Neutrophil (primary cell): ENCODE results near the gene DPYD.

Experiments
- H3K27ac ChIP-seq: fragments of 200-600 bp; sonication (generic); 2 replicates; pipeline ENCODE4 v1.5.1; 2016; ENCODE audit warnings: mild to moderate bottlenecking, moderate library complexity
- H3K27me3 ChIP-seq: fragments of 200-600 bp; sonication (generic); 2 replicates; pipeline ENCODE4 v1.6.0; 2016; ENCODE audit warnings: mild to moderate bottlenecking
- H3K36me3 ChIP-seq: fragments of 200-600 bp; sonication (generic); 2 replicates; pipeline ENCODE4 v1.5.1; 2017
- H3K4me1 ChIP-seq, 2 experiments: fragments of 200-600 bp in 1 of 2; sonication (generic) in 1 of 2; 1 replicate in 1 of 2; 2 replicates in 1 of 2; pipeline versions ENCODE4 v1.5.1 to v1.6.1; 2013 to 2016; ENCODE audit warnings: low read depth in 1 of 2, low read length in 1 of 2, mild to moderate bottlenecking in 1 of 2, moderate library complexity in 1 of 2; ENCODE audit not compliant: control insufficient read depth in 1 of 2, insufficient read depth in 1 of 2
- H3K4me3 ChIP-seq, 2 experiments: fragments of 200-600 bp in 1 of 2; sonication (generic) in 1 of 2; 1 replicate in 1 of 2; 2 replicates in 1 of 2; pipeline ENCODE4 v1.5.1; 2013 to 2016; ENCODE audit warnings: low read depth in 1 of 2, low read length in 1 of 2, mild to moderate bottlenecking in 1 of 2, moderate library complexity in 1 of 2
- H3K9me3 ChIP-seq: fragments of 200-600 bp; sonication (generic); 2 replicates; pipeline ENCODE4 v1.5.1; 2016
- TF ChIP-seq, protein P1 (sequence below): fragments of 200-600 bp; sonication (generic); IDR thresholded peaks from 2 replicates; pipeline ENCODE4 v1.5.1; 2016; ENCODE audit warnings: antibody characterized with exemption

DPYD gene

DNA sequence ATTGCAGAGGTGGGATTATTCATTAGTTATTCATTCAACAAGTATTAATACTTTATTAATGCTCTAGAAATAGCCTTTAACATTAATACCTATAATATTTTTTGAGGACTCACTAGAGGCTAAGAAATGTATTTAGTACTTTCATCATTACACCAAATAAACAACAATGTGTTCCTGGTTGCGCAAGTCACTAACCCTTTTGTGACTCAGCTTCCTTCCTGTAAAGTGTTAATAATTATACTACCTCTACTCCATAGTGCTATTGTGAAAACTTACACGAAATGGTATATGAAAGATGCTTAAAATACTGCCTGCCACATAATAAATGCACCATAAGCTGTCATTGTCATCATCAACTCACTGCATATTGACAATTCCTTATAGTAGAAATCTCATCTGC is 431.0 kb downstream of the DPYD start:
- Histone ChIP-seq H3K4me3 (no peak overlapping the region), H3K9me3 (no peaks in the 10 kb centered on the region), H3K36me3 (no peaks in the 10 kb centered on the region), H3K4me1 (peaks cover 6% of the 10 kb centered on the region in 2 experiments), H3K27ac (no peak overlapping the region), H3K27me3 (no peaks in the 10 kb centered on the region)
- TF ChIP-seq, protein P1, sequence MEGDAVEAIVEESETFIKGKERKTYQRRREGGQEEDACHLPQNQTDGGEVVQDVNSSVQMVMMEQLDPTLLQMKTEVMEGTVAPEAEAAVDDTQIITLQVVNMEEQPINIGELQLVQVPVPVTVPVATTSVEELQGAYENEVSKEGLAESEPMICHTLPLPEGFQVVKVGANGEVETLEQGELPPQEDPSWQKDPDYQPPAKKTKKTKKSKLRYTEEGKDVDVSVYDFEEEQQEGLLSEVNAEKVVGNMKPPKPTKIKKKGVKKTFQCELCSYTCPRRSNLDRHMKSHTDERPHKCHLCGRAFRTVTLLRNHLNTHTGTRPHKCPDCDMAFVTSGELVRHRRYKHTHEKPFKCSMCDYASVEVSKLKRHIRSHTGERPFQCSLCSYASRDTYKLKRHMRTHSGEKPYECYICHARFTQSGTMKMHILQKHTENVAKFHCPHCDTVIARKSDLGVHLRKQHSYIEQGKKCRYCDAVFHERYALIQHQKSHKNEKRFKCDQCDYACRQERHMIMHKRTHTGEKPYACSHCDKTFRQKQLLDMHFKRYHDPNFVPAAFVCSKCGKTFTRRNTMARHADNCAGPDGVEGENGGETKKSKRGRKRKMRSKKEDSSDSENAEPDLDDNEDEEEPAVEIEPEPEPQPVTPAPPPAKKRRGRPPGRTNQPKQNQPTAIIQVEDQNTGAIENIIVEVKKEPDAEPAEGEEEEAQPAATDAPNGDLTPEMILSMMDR, result no peak

DNA sequence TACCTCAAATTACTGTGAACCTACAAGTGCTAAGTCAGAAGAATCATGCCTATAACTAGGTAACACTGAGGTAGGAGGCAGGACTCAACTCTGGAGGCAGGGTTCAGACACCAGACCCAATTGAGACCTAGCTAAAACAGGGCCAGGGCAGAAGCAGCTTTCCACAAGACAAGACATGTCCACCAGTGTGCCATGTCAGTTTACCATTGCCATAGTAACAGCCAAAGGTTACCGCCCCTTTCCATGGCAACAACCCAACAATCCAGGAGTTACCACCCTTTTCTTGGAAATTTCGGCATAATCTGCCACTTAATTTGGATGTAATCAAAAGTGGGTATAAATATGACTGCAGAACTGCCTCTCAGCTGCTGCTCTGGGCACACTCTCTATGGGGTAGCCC is 432.3 kb downstream of the DPYD start:
- Histone ChIP-seq H3K4me3 (no peak overlapping the region), H3K27me3 (no peaks in the 10 kb centered on the region), H3K4me1 (peaks cover 6% of the 10 kb centered on the region in 2 experiments), H3K9me3 (no peaks in the 10 kb centered on the region), H3K27ac (no peak overlapping the region), H3K36me3 (no peaks in the 10 kb centered on the region)
- TF ChIP-seq, protein P1, result no peak

DNA sequence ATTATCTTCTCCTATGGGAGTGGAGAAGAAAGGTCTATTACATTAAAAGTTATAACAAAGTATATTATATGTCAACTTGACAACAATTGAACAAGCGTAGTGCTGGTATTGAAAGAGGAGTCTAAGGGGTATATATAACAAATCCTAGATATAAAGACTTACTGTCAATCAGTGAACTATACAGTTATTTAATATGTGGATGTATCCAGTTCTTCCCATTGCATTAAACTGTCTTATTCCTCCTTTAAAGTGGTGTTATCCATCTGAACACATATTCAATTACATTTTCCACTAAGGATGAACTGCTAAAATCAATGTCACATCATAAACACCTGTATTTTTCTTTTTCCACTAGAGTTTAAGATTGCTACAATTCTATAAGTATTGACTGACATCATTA is 438.8 kb downstream of the DPYD start:
- Histone ChIP-seq H3K4me1 (no peaks in the 10 kb centered on the region), H3K27me3 (no peaks in the 10 kb centered on the region), H3K9me3 (no peaks in the 10 kb centered on the region), H3K36me3 (no peaks in the 10 kb centered on the region), H3K4me3 (no peak overlapping the region), H3K27ac (no peak overlapping the region)
- TF ChIP-seq, protein P1, result no peak

DNA sequence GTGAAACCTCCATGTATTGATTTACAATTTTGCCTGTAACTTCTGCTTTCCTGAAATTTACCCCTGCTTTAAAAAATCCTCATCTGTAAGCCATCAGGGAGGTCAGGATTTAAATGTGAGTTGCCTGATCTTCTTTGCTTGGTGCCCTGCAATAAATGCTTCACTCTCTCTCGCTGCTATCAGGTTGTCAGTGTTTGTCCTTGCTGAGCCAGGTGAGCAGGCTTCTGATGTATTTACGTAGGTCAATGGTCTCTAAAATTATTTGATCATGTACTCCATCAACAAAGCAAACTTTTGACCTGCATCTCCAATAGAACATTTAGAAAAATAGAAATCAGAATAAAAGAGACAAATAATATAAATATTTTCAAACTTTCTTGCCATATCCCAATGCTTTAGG is 453.4 kb downstream of the DPYD start:
- no peaks in the 10 kb centered on the region for H3K27me3 ChIP-seq
- H3K4me1 ChIP-seq, result no peaks in the 10 kb centered on the region
- no peaks in the 10 kb centered on the region for H3K9me3 ChIP-seq
- no peaks in the 10 kb centered on the region for H3K36me3 ChIP-seq
- H3K27ac ChIP-seq, result no peak overlapping the region
- H3K4me3 ChIP-seq, result no peak overlapping the region
- TF ChIP-seq, protein P1, result no peak

DNA sequence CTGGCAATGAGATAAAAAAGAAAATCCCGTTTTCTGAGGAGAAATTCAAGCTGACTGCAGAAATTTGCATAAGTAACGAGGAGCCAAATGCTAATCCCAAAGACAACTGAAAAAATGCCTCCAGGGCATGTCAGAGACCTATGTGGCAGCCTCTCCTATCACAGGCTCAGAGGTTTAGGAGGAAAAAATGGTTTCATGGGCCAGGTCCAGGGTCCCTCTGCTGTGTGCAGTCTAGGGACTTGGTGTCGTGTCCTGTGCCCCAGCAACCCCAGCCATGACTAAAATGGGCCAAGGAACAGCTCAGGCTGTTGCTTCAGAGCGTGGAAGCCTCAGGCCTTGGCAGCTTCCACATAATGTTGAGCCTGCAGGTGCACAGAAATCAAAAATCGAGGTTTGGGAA is 456.5 kb downstream of the DPYD start:
- TF ChIP-seq, protein P1, result no peak
- Histone ChIP-seq H3K9me3 (no peaks in the 10 kb centered on the region), H3K4me3 (no peak overlapping the region), H3K27me3 (no peaks in the 10 kb centered on the region), H3K4me1 (no peaks in the 10 kb centered on the region), H3K27ac (no peak overlapping the region), H3K36me3 (no peaks in the 10 kb centered on the region)

DNA sequence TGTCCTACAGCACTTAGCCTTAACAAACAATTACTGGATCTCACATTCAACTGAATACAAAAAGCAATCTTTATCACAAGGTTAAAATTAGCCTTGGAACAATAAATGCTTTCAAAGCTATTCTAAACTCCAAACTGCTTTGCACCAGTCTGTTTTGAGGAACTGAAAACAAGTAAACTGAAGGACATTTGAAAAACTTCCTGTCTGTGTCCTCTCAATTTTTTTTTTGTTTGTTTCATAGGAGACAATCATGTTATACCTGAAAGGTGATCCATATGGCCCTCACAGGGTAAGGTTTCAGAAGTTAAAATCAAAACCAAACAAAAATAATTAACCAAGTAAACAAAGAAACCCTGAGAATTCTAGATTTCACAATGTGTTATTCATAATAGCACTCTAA is 459.1 kb downstream of the DPYD start:
- no peaks in the 10 kb centered on the region for H3K36me3 ChIP-seq
- H3K4me1 ChIP-seq, result no peaks in the 10 kb centered on the region
- H3K4me3 ChIP-seq, result no peak overlapping the region
- no peaks in the 10 kb centered on the region for H3K27me3 ChIP-seq
- H3K9me3 ChIP-seq, result no peaks in the 10 kb centered on the region
- no peak overlapping the region for H3K27ac ChIP-seq
- TF ChIP-seq, protein P1, result no peak
